Trophoblast cell (in vitro differentiated cells and primary cell): ENCODE measurements around the gene PRELID1.
A peak's percentile ranks its signal among the peaks of the same experiment; 100 is the strongest.

Source experiments
- DNase-seq, 2 donors: peaks; one replicate each; pipeline ENCODE4 v3.0.0-alpha.2; 2016
- H2AFZ ChIP-seq: 2 replicates; pipeline ENCODE4 v1.6.1; 2013; ENCODE audit warnings: low read length, moderate library complexity, mild to moderate bottlenecking; ENCODE audit not compliant: insufficient read depth, poor library complexity
- H2AK5ac ChIP-seq: 2 replicates; pipeline ENCODE4 v1.6.1; 2013; ENCODE audit warnings: mild to moderate bottlenecking, low read length
- H2BK120ac ChIP-seq: 2 replicates; pipeline ENCODE4 v1.6.1; 2013; ENCODE audit warnings: low read length, mild to moderate bottlenecking, moderate library complexity; ENCODE audit not compliant: insufficient read depth, poor library complexity
- H2BK12ac ChIP-seq: 2 replicates; pipeline ENCODE4 v1.6.1; 2013; ENCODE audit warnings: mild to moderate bottlenecking, low read length, moderate library complexity
- H2BK5ac ChIP-seq: 2 replicates; pipeline ENCODE4 v1.6.1; 2013; ENCODE audit warnings: low read length, low read depth, moderate library complexity, mild to moderate bottlenecking; ENCODE audit not compliant: poor library complexity
- H3K14ac ChIP-seq: 2 replicates; pipeline ENCODE4 v1.6.1; 2013; ENCODE audit warnings: mild to moderate bottlenecking, low read length
- H3K18ac ChIP-seq: 2 replicates; pipeline ENCODE4 v1.6.1; 2013; ENCODE audit warnings: mild to moderate bottlenecking, low read length
- H3K23ac ChIP-seq: 2 replicates; pipeline ENCODE4 v1.6.1; 2013; ENCODE audit warnings: low read length
- H3K27ac ChIP-seq: 2 replicates; pipeline ENCODE4 v1.5.1; 2013; ENCODE audit warnings: low read depth, mild to moderate bottlenecking, inconsistent platforms, low read length, moderate library complexity
- H3K27me3 ChIP-seq: 2 replicates; pipeline ENCODE4 v1.6.1; 2013; ENCODE audit warnings: inconsistent platforms, mild to moderate bottlenecking, low read length, moderate library complexity; ENCODE audit not compliant: insufficient read depth
- H3K36me3 ChIP-seq, 2 experiments: 1 replicate in 1 of 2; 2 replicates in 1 of 2; pipeline ENCODE4 v1.6.1; 2013; ENCODE audit warnings: low read length in 2 of 2, mild to moderate bottlenecking in 2 of 2, moderate library complexity in 1 of 2; ENCODE audit not compliant: insufficient read depth in 2 of 2, control insufficient read depth in 1 of 2
- H3K4ac ChIP-seq: 2 replicates; pipeline ENCODE4 v1.6.1; 2013; ENCODE audit warnings: low read depth, mild to moderate bottlenecking, low read length, moderate library complexity
- H3K4me1 ChIP-seq, 2 experiments: 1 replicate in 1 of 2; 2 replicates in 1 of 2; pipeline ENCODE4 v1.6.1; 2013; ENCODE audit warnings: low read length in 2 of 2, mild to moderate bottlenecking in 2 of 2, moderate library complexity in 1 of 2; ENCODE audit not compliant: insufficient read depth in 2 of 2, control insufficient read depth in 1 of 2
- H3K4me2 ChIP-seq: 2 replicates; pipeline ENCODE4 v1.6.1; 2013; ENCODE audit warnings: inconsistent platforms, mild to moderate bottlenecking, low read length, moderate library complexity
- H3K4me3 ChIP-seq: 2 replicates; pipeline ENCODE4 v1.5.1; 2013; ENCODE audit warnings: mild to moderate bottlenecking, low read depth, low read length, inconsistent platforms
- H3K79me1 ChIP-seq: one replicate; pipeline ENCODE4 v1.6.1; 2013; ENCODE audit warnings: low read length
- H3K79me2 ChIP-seq: 2 replicates; pipeline ENCODE4 v1.6.1; 2013; ENCODE audit warnings: low read length, mild to moderate bottlenecking; ENCODE audit not compliant: control insufficient read depth, insufficient read depth, poor library complexity
- H3K9ac ChIP-seq: 2 replicates; pipeline ENCODE4 v1.6.1; 2013; ENCODE audit warnings: mild to moderate bottlenecking, low read length
- H3K9me3 ChIP-seq: 2 replicates; pipeline ENCODE4 v1.6.1; 2013; ENCODE audit warnings: low read depth, mild to moderate bottlenecking, control low read depth, inconsistent platforms, low read length; ENCODE audit not compliant: insufficient read depth
- H4K12ac ChIP-seq: 2 replicates; pipeline ENCODE4 v1.6.1; 2013; ENCODE audit warnings: low read depth, mild to moderate bottlenecking, low read length, moderate library complexity
- H4K8ac ChIP-seq: 2 replicates; pipeline ENCODE4 v1.6.1; 2013; ENCODE audit warnings: low read depth, mild to moderate bottlenecking, low read length, moderate library complexity
- H4K91ac ChIP-seq: one replicate; pipeline ENCODE4 v1.6.1; 2013; ENCODE audit warnings: low read depth, mild to moderate bottlenecking, low read length, moderate library complexity
- WGBS: extraction: QIAGEN DNeasy Blood & Tissue Kit; methylation state at CpG from one replicate; pipeline ENCODE4 v1.1.7; 2013; ENCODE audit warnings: missing lambda C conversion rate; ENCODE audit not compliant: insufficient read length, insufficient coverage; ENCODE audit errors: extremely low coverage; 5-methylcytosine and 5-hydroxymethylcytosine counted together

Gene PRELID1

GRCh38 chr5:177297922-177298321 lies 5.7 kb upstream of the PRELID1 start:
- Histone ChIP-seq H2AFZ (no peak overlapping the region), H3K4ac (no peak overlapping the region), H3K9me3 (no peaks in the 10 kb centered on the region), H3K23ac (no peak overlapping the region), H3K18ac (no peak overlapping the region), H3K79me1 (no peaks in the 10 kb centered on the region), H4K8ac (no peak overlapping the region), H2AK5ac (no peak overlapping the region), H3K9ac (no peak overlapping the region), H3K27me3 (no peaks in the 10 kb centered on the region), H3K14ac (no peak overlapping the region), H4K12ac (no peak overlapping the region), H4K91ac (no peak overlapping the region), H3K4me2 (no peak overlapping the region), H3K4me3 (no peak overlapping the region), H2BK12ac (no peak overlapping the region), H3K79me2 (no peaks in the 10 kb centered on the region), H3K27ac (no peak overlapping the region), H3K4me1 (peaks cover 17 to 30% of the 10 kb centered on the region in 2 experiments), H2BK120ac (no peak overlapping the region), H3K36me3 (peaks cover 33 to 45% of the 10 kb centered on the region in 2 experiments), H2BK5ac (no peak overlapping the region)
- no peak for DNase-seq
- no CpG with 5 or more reads among the region's 2 CpGs for WGBS

- H3K4me1 ChIP-seq = peaks cover 21 to 32% of the 10 kb centered on the region in 2 experiments
- H4K8ac ChIP-seq = no peak overlapping the region
- H2AFZ ChIP-seq = no peak overlapping the region
- no peak overlapping the region for H3K27ac ChIP-seq
- H4K91ac ChIP-seq = no peak overlapping the region
- H3K4me3 ChIP-seq = no peak overlapping the region
- H3K79me1 ChIP-seq = peaks cover 10% of the 10 kb centered on the region
- H3K36me3 ChIP-seq = peaks cover 20 to 31% of the 10 kb centered on the region in 2 experiments
- no peak overlapping the region for H3K14ac ChIP-seq
- peaks cover 12% of the 10 kb centered on the region for H3K79me2 ChIP-seq
- H3K4ac ChIP-seq = no peak overlapping the region
- no peak overlapping the region for H3K4me2 ChIP-seq
- no peak overlapping the region for H2AK5ac ChIP-seq
- DNase-seq = no peak
- H3K23ac ChIP-seq = no peak overlapping the region
- no peak overlapping the region for H2BK120ac ChIP-seq
- no peak overlapping the region for H2BK12ac ChIP-seq
- WGBS = no CpG with 5 or more reads among the region's 9 CpGs
- no peak overlapping the region for H3K18ac ChIP-seq
- no peak overlapping the region for H2BK5ac ChIP-seq
- no peak overlapping the region for H3K9ac ChIP-seq
- H4K12ac ChIP-seq = no peak overlapping the region
- H3K27me3 ChIP-seq = no peaks in the 10 kb centered on the region
- H3K9me3 ChIP-seq = no peaks in the 10 kb centered on the region
These were observed 3.9 kb upstream of the PRELID1 start for GRCh38 chr5:177299697-177300096.

GRCh38 chr5:177300236-177300880 lies 3.2 kb upstream of the PRELID1 start:
- Histone ChIP-seq H2BK12ac (no peak overlapping the region), H2BK120ac (no peak overlapping the region), H3K27me3 (no peaks in the 10 kb centered on the region), H3K14ac (no peak overlapping the region), H2BK5ac (no peak overlapping the region), H2AK5ac (no peak overlapping the region), H3K36me3 (peaks cover 16 to 28% of the 10 kb centered on the region in 2 experiments), H3K4me1 (peaks cover 23 to 34% of the 10 kb centered on the region in 2 experiments), H3K27ac (peak overlapping the region; percentile 19), H4K8ac (no peak overlapping the region), H3K4ac (no peak overlapping the region), H3K4me3 (no peak overlapping the region), H4K91ac (no peak overlapping the region), H2AFZ (no peak overlapping the region), H3K23ac (no peak overlapping the region), H3K4me2 (no peak overlapping the region), H3K9me3 (no peaks in the 10 kb centered on the region), H3K18ac (no peak overlapping the region), H3K9ac (no peak overlapping the region), H3K79me1 (peaks cover 10% of the 10 kb centered on the region), H3K79me2 (peaks cover 12% of the 10 kb centered on the region), H4K12ac (no peak overlapping the region)
- peak; percentile 38 to 53 for DNase-seq
- WGBS = no CpG with 5 or more reads among the region's 4 CpGs

GRCh38 chr5:177300951-177301350 lies 2.6 kb upstream of the PRELID1 start:
- no peak overlapping the region for H3K9ac ChIP-seq
- DNase-seq = peak; percentile 77 to 87
- H2BK5ac ChIP-seq = no peak overlapping the region
- H3K79me2 ChIP-seq = peaks cover 12% of the 10 kb centered on the region
- no peaks in the 10 kb centered on the region for H3K9me3 ChIP-seq
- H3K4ac ChIP-seq = no peak overlapping the region
- no peak overlapping the region for H4K8ac ChIP-seq
- peaks cover 16 to 28% of the 10 kb centered on the region in 2 experiments for H3K36me3 ChIP-seq
- no peak overlapping the region for H4K91ac ChIP-seq
- no peak overlapping the region for H4K12ac ChIP-seq
- H3K4me2 ChIP-seq = peak overlapping the region; percentile 29
- no peak overlapping the region for H2BK12ac ChIP-seq
- H3K14ac ChIP-seq = no peak overlapping the region
- no peak overlapping the region for H2AK5ac ChIP-seq
- no peak overlapping the region for H3K18ac ChIP-seq
- peaks cover 23 to 34% of the 10 kb centered on the region in 2 experiments for H3K4me1 ChIP-seq
- peaks cover 10% of the 10 kb centered on the region for H3K79me1 ChIP-seq
- H2BK120ac ChIP-seq = no peak overlapping the region
- H3K27me3 ChIP-seq = no peaks in the 10 kb centered on the region
- H3K4me3 ChIP-seq = no peak overlapping the region
- peak overlapping the region; percentile 19 for H3K27ac ChIP-seq
- H3K23ac ChIP-seq = no peak overlapping the region
- H2AFZ ChIP-seq = no peak overlapping the region
- no CpG with 5 or more reads among the region's 2 CpGs for WGBS
